HG02852 (cell line): Measurements from ENCODE around the gene PSEN2.
A peak's percentile ranks its signal among the peaks of the same experiment; 100 is the strongest.
"Not testable (repeated sequence)": the region's sequence is repeated elsewhere in the genome, so short reads cannot be mapped to it uniquely, and the experiment has no call there.

Source experiments
- ATAC-seq: cut with Tn5 transposase; IDR thresholded peaks from one replicate; pipeline ENCODE4 v1.9.1; 2021; ENCODE audit warnings: mild to moderate bottlenecking, moderate library complexity; ENCODE audit not compliant: unreplicated experiment

Gene PSEN2

GRCh38 chr1:226870401-226871279 lies at the start of gene PSEN2:
PSEN2 (plus strand) TSS chr1:226870616; CDS start chr1:226881908, 11,292 bp downstream.
- ATAC-seq: peak; percentile 90

DNA sequence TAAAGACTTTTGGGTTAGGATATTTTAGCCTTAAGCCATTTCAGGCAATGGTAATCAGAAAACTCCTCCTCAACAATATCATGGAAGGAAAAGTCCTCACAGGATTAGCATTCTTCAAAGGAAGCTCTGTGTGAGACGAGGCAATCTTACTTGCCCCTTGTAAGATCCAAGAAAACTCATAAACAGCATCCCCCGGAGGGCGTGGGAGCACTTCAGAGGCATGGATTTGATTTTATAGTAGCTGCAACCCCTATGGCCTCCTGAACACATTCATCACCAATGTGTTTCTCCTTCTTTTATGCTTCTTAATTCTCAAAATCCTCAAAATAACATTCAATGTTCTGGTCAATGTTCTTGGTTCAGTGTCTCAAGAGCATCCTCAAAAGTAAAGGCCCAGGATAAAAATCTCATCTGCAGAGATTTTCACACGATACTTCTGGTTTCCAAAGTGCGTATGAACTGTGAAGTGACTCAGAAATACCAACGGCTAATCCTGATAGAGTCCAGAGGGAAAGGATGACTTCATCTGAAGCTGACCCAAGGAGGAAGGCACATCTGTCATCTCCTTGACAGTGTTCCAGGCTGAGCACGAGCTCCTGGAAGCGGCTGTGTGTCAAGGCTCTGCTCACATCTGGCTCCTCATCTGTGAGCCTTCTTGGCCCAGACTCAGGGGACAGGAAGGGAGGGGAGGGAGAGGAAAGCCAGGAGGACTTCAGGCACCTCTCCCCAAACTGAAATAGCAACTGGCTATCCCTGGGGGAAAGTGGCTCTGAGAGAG lies 49.3 kb upstream of the PSEN2 start:
- ATAC-seq: no peak

GRCh38 chr1:226821719-226822085 lies 48.7 kb upstream of the PSEN2 start:
- ATAC-seq: no peak

DNA sequence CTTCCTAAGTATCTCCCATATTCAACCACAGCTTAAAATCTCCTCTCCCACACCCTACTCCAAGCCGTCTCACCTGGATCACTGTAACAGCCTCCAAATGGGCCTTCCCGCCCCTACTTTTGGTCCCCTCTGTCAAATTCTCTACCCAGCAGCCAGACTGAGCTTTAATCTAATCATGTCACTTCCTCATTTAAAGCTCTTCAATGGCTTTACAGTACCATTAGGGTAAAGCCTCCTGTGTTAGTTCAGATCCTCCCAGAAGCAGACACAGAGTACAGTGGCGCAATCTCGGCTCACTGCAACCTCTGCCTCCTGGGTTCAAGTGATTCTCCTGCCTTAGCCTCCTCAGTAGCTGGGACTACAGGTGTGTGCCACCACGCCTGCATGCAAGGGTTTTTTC lies 46.8 kb upstream of the PSEN2 start:
- ATAC-seq: no peak

DNA sequence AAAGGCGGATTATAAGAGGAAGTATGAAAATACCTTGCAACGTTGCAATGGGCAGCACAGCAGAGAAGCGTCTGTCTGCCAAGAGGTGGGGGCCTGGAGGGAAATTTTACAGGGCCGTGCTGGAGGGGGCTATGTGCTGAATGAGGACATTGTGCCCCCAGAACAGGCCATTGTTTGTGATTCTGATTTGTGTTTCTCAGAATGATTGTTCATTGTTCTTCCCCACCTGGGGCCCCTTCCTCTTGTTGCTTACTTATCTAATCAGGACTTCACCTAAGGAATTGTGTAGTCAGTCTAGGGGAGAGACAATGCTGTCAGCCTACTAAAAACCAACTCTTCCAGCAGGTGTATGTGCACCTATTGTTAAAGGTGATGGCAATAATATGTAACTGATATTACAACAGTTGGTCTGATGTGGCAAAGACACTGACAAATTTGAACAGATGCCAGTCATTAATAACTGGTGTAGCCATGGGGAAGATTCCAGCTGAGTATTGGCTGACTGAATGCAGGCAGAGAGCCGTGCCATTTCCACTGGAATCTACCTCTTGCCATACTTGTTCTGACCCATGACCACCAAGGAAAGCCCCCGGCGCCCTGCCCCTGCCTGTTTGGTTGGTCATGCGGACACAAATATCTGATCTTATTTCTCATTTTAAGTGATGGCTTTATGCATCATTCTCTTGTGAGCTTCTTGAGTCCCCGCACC lies 45.2 kb upstream of the PSEN2 start:
- no peak for ATAC-seq

- no peak for ATAC-seq
These were observed 44.7 kb upstream of the PSEN2 start for GRCh38 chr1:226825746-226826100.

DNA sequence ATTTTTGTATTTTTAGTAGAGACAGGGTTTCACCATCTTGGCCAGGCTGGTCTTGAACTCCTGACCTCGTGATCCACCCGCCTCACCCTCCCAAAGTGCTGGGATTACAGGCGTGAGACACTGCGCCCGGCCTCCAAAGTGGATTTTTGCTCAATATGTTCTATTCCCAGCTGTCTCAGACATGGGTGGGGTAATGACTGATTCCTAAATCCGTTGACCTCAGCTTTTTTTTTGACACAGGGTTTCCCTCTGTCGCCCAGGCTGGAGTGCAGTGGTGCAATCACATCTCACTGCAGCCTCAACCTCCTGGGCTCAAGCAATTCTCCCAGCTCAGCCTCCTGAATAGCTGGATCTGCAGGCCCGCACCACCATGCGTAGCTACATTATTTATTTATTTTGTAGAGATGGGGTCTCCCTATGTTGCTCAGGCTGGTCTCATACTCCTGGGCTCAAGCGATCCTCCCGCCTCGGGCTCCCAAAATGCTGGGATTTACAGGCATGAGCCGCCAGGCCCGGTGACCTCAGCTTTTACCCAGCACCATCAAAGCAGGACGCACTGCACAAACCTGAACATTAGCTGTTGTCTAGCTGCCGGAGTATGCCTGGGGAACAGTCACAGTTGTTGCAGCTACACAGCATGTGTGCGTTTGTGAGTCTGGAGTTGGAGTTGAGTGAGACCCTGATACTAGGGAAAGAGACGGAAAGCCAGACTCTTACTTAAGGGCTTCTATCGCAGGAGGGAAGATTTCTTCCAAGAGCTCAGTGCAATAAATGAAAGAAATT lies 43.7 kb upstream of the PSEN2 start:
- no peak for ATAC-seq

DNA sequence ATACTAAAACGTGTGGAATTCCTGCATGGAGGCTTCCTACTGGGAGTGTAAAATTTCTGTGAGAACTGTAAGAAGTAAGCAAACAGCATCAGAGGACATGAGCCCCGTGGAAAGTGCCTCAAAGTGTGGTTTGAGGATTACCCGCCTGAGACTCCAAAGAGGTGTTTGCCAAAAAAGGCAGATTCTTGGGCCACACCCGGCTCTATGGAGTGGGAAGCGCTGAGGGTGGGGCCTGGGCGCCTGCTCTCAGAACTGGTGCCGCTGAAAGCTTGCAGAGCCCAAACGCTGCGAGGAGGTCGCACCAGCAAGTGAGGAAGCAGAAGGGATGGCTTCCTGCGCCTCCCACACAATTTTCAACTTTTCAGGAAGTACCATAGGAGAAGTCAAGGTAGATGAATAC lies 43.0 kb upstream of the PSEN2 start:
- ATAC-seq: peak; percentile 5

DNA sequence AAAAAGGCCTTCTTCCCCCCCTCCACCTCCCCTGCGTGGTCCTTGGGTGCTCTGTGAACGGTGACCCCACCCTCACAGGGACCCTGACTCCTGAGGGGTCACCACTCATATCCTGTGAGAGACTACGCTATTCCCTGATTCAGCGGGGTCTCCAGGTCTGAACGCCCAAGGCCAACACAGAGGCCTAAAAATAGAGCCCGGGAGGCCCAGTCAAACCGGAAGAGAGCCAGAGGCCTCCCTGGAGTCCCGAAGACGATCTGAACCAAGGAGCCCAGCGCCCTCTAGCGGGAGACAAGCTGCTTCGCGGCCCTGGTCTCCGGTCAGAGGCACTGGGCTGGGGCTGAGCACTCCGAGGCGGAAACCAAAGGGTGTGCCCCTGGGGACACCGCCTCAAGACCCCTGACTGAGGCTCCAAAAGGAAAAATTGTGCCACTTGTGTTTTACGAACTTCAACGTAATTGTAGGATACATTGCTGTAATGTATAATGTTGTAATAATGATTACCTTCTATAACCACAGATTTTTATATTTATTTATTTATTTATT lies 42.4 kb upstream of the PSEN2 start:
- ATAC-seq: peak; percentile 94

GRCh38 chr1:226829105-226829504 lies 41.3 kb upstream of the PSEN2 start:
- ATAC-seq: no peak

GRCh38 chr1:226831953-226832352 lies 38.5 kb upstream of the PSEN2 start:
- ATAC-seq: no peak

DNA sequence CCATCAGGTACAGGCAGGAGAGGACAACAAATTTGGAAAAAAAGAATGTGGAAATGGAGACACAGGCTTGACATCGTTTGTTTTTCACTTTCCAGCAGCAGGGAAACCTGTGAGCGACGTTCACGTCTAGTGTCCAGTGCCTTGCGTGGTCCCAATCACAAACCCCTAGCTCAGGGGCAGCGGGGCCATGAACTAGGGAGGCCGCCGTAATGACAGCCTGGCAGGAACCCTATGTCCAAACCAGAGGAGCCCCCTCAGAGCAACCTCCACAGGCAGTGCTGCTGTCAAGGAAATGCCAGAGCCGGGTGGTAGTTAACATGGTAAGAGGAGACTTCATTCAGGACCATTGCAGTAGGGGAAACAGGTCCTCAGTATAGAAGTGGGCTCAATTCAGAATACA lies 37.8 kb upstream of the PSEN2 start:
- no peak for ATAC-seq

GRCh38 chr1:226834179-226834578 lies 36.2 kb upstream of the PSEN2 start:
- not testable (repeated sequence) for ATAC-seq

DNA sequence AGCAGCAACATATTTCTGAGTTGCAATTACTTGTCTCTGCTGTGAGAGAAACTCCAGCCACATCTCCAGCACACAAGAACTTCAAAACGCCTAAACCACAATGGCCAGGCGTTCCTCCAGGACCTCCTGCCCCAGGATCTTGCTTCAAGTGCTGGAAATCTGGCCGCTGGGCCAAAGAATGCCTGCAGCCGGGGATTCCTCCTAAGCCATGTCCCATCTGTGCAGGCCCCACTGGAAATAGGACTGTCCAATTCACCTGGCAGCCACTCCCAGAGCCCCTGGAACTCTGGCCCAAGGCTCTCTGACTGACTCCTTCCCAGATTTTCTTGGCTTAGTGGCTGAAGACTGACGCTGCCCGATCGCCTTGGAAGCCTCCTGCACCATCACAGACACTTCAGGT lies 35.0 kb upstream of the PSEN2 start:
- not testable (repeated sequence) for ATAC-seq

- ATAC-seq: not testable (repeated sequence)
These were observed 32.5 kb upstream of the PSEN2 start for GRCh38 chr1:226837966-226838365.

GRCh38 chr1:226838456-226838855 lies 32.0 kb upstream of the PSEN2 start:
- no peak for ATAC-seq

- ATAC-seq: no peak
These were observed 24.8 kb upstream of the PSEN2 start for GRCh38 chr1:226845624-226846023.

DNA sequence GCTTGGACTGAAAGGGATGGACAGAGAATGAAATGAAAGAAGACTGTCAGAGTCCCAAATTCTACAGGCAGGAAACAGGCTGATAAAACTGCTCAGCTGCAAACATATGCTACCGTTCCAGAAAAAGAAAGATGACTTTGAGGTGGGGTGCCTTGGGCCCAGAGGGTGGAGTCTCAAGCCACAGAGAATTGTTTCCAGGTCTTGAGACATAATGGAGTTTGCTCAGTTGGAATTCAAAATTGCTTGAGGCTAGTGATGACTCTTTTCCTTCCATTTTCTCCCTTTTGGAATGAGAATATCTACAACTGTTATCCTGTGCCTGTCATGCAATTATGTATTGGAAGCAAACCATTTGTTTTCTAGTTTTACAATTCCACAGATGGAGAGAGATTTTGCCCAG lies 23.6 kb upstream of the PSEN2 start:
- no peak for ATAC-seq

DNA sequence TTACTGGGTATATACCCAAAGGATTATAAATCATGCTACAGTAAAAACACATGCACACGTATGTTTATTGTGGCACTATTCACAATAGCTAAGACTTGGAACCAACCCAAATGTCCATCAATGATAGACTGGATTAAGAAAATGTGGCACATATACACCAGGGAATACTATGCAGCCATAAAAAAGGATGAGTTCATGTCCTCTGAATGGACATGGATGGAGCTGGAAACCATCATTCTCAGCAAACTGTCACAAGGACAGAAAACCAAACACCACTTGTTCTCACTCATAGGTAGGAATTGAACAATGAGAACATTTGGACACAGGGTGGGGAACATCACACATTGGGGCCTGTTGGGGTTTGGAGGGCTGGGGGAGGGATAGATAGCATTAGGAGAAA lies 15.9 kb upstream of the PSEN2 start:
- ATAC-seq: not testable (repeated sequence)

GRCh38 chr1:226862890-226863289 lies 7.5 kb upstream of the PSEN2 start:
- no peak for ATAC-seq
